SH-SY5Y (cell line): ENCODE results near the gene SLX9.

ENCODE experiments used
- GATA2 ChIP-seq: IDR thresholded peaks from 2 replicates; pipeline ENCODE4 v1.6.1; 2011; ENCODE audit warnings: mild to moderate bottlenecking, low read depth, low read length
- GATA3 ChIP-seq: IDR thresholded peaks from 2 replicates; pipeline ENCODE4 v1.6.1; 2011; ENCODE audit warnings: low read depth, mild to moderate bottlenecking, low read length, moderate library complexity

- TF ChIP-seq GATA2 (no peak), GATA3 (no peak)
Measured at GRCh38 chr21:44929799-44930542, 9.9 kb upstream of the SLX9 start.
